Activated CD8-positive, alpha-beta memory T cell treated with anti-CD3 and anti-CD28 coated beads, Interleukin-2, amount 50 U/mL, for 4 hours (primary cell): ENCODE results near the gene ANKRD39.

Experiments used
- DNase-seq: peaks from one replicate; pipeline ENCODE4 v3.0.0-alpha.2; 2020

The ANKRD39 gene

GRCh38 chr2:96852667-96853066 is 5.1 kb downstream of the ANKRD39 start:
- no peak for DNase-seq

- DNase-seq, result no peak
Measured at GRCh38 chr2:96848264-96848663, 9.6 kb downstream of the ANKRD39 start.

- DNase-seq, result no peak
Measured at GRCh38 chr2:96847586-96847985, 10.2 kb downstream of the ANKRD39 start.

- DNase-seq, result no peak
Measured at GRCh38 chr2:96846825-96847224, 11.0 kb downstream of the ANKRD39 start.

- no peak for DNase-seq
Measured at GRCh38 chr2:96844405-96844808, 13.4 kb downstream of the ANKRD39 start.

- no peak for DNase-seq
Measured at GRCh38 chr2:96843538-96844268, 14.1 kb downstream of the ANKRD39 start, which contains the start of gene ANKRD23. Gene ANKRD23 (minus strand): TSS chr2:96844021. CDS start chr2:96843992, 29 bp downstream.

GRCh38 chr2:96842600-96842999 is 15.2 kb downstream of the ANKRD39 start:
- DNase-seq, result no peak

GRCh38 chr2:96841701-96842495 is 15.9 kb downstream of the ANKRD39 start:
- DNase-seq, result no peak

GRCh38 chr2:96839875-96840850 is 17.7 kb downstream of the ANKRD39 start:
- DNase-seq, result no peak

GRCh38 chr2:96839293-96839874 is 18.4 kb downstream of the ANKRD39 start:
- peak; percentile 79 for DNase-seq

GRCh38 chr2:96838345-96839292 is 19.2 kb downstream of the ANKRD39 start:
- DNase-seq, result no peak

- no peak for DNase-seq
Measured at GRCh38 chr2:96837575-96837974, 20.2 kb downstream of the ANKRD39 start.

GRCh38 chr2:96835830-96836229 is 22.0 kb downstream of the ANKRD39 start:
- DNase-seq, result no peak

GRCh38 chr2:96832754-96833507 is 24.9 kb downstream of the ANKRD39 start:
- no peak for DNase-seq

GRCh38 chr2:96832408-96832753 is 25.4 kb downstream of the ANKRD39 start:
- no peak for DNase-seq

- DNase-seq, result no peak
Measured at GRCh38 chr2:96831679-96832078, 26.1 kb downstream of the ANKRD39 start.

GRCh38 chr2:96830044-96830562 is 27.7 kb downstream of the ANKRD39 start:
- no peak for DNase-seq

- no peak for DNase-seq
Measured at GRCh38 chr2:96828874-96829273, 28.9 kb downstream of the ANKRD39 start.

GRCh38 chr2:96828436-96828835 is 29.4 kb downstream of the ANKRD39 start:
- no peak for DNase-seq

GRCh38 chr2:96826546-96827278 is 31.1 kb downstream of the ANKRD39 start:
- DNase-seq, result no peak
